Thyroid gland (tissue), 4 donors: ENCODE results near the gene POM121L2.

Source experiments
- CTCF ChIP-seq, 6 experiments: fragments of 200-600 bp in 3 of 6; fragments of 450-650 bp in 3 of 6; sonication (generic) in 3 of 6; IDR thresholded peaks; one replicate each; pipeline ENCODE4 v1.5.1; 2016 to 2019; ENCODE audit warnings: antibody characterized with exemption in 6 of 6, mild to moderate bottlenecking in 2 of 6, inconsistent platforms in 1 of 6, moderate library complexity in 1 of 6
- POLR2A ChIP-seq, 2 donors: fragments of 450-650 bp; IDR thresholded peaks; one replicate each; pipeline ENCODE4 v1.6.1; 2017; ENCODE audit warnings: antibody characterized with exemption in 2 of 2, mild to moderate bottlenecking in 2 of 2, moderate library complexity in 1 of 2

DNA sequence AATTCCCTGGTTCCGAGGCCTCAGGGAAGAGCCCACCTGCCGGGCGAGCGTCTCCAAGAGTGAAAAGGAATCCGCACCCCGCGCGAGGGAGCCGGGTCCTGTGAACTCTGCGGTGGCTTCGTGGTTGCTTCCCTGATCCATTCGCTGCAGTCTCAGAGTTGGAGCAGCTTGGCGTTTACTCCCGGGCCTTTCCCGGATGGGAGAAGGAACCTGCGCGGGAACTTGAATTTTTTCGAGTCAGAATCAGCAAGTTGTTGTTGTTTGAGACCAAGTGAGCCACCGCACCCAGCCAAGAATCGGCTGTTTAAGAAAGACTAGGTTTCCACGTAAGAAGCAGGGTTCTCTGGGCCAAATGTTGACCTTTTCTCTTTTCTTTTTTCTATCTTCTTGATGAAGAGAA lies 51.7 kb downstream of the POM121L2 start:
- TF ChIP-seq POLR2A (IDR thresholded peaks at IDR 0.05) (no peak), CTCF (IDR thresholded peaks at IDR 0.05) (no peak)
